ENCODE data around the gene JPT2.

JPT2 gene

DNA sequence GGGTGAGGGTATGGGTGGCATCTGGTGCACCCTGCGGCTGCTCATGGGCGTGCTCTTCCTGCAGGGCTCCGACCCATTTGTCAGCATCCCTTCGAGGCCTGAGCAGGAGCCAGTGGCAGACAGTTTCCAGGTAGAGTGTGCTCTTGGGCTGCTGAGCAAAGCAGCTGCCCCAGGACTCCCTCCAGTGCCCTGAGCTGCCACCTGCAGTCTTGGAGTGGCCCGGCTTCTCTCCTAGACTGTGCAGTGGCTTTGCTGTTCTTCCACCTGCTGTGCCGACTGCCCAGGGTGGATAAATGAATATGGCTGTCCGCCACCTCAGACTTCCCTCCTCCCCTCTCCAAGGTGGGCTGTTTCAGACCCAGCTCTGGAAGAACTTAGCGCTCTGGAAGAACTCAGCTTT, 10.8 kb upstream of the JPT2 start:
- Histone ChIP-seq H3K4me3 (replicated peaks; ENCODE audit: low read depth, low read length) (no peak overlapping the region), H3K36me3 (ENCODE audit: control insufficient read depth, insufficient read depth, low read length) (peaks cover 48% of the 10 kb centered on the region), H3K27me3 (replicated peaks; ENCODE audit: control insufficient read depth, insufficient read depth, low read length) (no peaks in the 10 kb centered on the region)
- no peak for DNase-seq (ENCODE audit: extremely low read depth, insufficient read length)
- TF ChIP-seq CTCF (IDR thresholded peaks at IDR 0.05; ENCODE audit: insufficient read depth, low read length, poor library complexity, severe bottlenecking): no peak

GRCh38 chr16:1667916-1668315, 10.2 kb upstream of the JPT2 start:
- Histone ChIP-seq H3K36me3 (ENCODE audit: control insufficient read depth, insufficient read depth, low read length) (peaks cover 48% of the 10 kb centered on the region), H3K4me3 (replicated peaks; ENCODE audit: low read depth, low read length) (no peak overlapping the region), H3K27me3 (replicated peaks; ENCODE audit: control insufficient read depth, insufficient read depth, low read length) (no peaks in the 10 kb centered on the region)
- no peak for TF ChIP-seq CTCF (IDR thresholded peaks at IDR 0.05; ENCODE audit: insufficient read depth, low read length, poor library complexity, severe bottlenecking)
- DNase-seq (ENCODE audit: extremely low read depth, insufficient read length): no peak

DNA sequence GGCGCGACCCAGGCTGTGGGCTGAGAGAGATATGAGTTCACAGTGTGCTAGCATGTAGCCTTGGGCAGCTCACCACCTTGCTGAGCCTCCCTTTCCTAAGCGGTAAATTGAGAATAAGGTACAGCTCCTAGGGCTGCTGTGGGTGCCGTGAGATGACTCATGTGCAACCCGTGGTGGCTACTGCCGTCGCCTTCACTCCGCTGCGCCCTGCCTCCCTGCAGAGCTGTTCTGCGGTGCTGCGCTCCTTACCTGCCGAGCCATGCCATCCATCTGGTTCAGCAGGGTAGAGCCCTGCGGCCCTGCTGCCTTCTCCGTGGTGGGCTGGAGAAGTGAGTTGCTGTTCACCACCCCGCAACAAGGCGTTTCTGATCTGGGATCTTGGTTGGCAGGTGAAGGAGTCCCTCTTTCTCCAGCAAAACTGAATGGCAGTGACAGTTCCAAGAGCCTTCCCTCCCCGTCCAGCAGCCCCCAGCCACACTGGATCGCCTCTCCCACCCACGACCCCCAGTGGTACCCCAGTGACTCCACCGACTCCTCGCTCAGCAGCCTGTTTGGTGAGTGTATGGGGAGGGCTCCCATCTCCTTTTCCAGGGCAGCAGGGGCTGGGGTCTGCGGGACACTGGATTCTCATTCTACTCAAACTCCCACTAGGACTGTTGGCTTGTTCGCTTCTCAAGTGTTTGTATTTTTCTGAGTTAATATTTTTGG, 9.3 kb upstream of the JPT2 start:
- no peak for DNase-seq (ENCODE audit: extremely low read depth, insufficient read length)
- Histone ChIP-seq H3K4me3 (replicated peaks; ENCODE audit: low read depth, low read length) (no peak overlapping the region), H3K27me3 (replicated peaks; ENCODE audit: control insufficient read depth, insufficient read depth, low read length) (no peaks in the 10 kb centered on the region), H3K36me3 (ENCODE audit: control insufficient read depth, insufficient read depth, low read length) (peaks cover 48% of the 10 kb centered on the region)
- TF ChIP-seq CTCF (IDR thresholded peaks at IDR 0.05; ENCODE audit: insufficient read depth, low read length, poor library complexity, severe bottlenecking): no peak

DNA sequence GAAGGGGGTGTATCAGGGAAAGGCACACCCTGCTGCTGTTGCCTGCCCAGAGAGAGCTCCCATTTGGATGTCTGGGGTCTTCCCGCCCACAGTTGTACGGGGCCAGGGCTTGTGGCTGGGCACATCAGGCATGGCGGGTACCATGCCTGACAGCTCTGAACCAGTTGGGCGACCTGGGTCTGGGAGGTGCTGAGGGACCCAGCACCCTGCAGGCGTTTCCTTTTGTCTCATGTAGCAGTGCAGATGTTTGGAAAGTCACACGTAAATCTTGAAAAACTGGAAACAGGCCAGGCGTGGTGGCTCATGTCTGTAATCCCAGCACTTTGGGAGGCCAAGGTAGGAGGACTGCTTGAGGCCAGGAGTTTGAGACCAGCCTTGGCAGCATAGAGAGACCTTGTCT, 8.4 kb upstream of the JPT2 start:
- no peaks in the 10 kb centered on the region for H3K27me3 ChIP-seq (replicated peaks; ENCODE audit: control insufficient read depth, insufficient read depth, low read length)
- no peak overlapping the region for H3K4me3 ChIP-seq (replicated peaks; ENCODE audit: low read depth, low read length)
- H3K36me3 ChIP-seq (ENCODE audit: control insufficient read depth, insufficient read depth, low read length): peaks cover 54% of the 10 kb centered on the region
- DNase-seq (ENCODE audit: extremely low read depth, insufficient read length): no peak
- TF ChIP-seq CTCF (IDR thresholded peaks at IDR 0.05; ENCODE audit: insufficient read depth, low read length, poor library complexity, severe bottlenecking): no peak

- no peak for DNase-seq (ENCODE audit: extremely low read depth, insufficient read length)
- no peak overlapping the region for H3K4me3 ChIP-seq (replicated peaks; ENCODE audit: low read depth, low read length)
- H3K27me3 ChIP-seq (replicated peaks; ENCODE audit: control insufficient read depth, insufficient read depth, low read length): no peaks in the 10 kb centered on the region
- no peak for TF ChIP-seq CTCF (IDR thresholded peaks at IDR 0.05; ENCODE audit: insufficient read depth, low read length, poor library complexity, severe bottlenecking)
- peaks cover 52% of the 10 kb centered on the region for H3K36me3 ChIP-seq (ENCODE audit: control insufficient read depth, insufficient read depth, low read length)
These were observed 7.7 kb upstream of the JPT2 start for GRCh38 chr16:1670371-1670770.

GRCh38 chr16:1670866-1671265, 7.2 kb upstream of the JPT2 start:
- no peak for DNase-seq (ENCODE audit: extremely low read depth, insufficient read length)
- H3K4me3 ChIP-seq (replicated peaks; ENCODE audit: low read depth, low read length): no peak overlapping the region
- peaks cover 51% of the 10 kb centered on the region for H3K36me3 ChIP-seq (ENCODE audit: control insufficient read depth, insufficient read depth, low read length)
- no peak for TF ChIP-seq CTCF (IDR thresholded peaks at IDR 0.05; ENCODE audit: insufficient read depth, low read length, poor library complexity, severe bottlenecking)
- no peaks in the 10 kb centered on the region for H3K27me3 ChIP-seq (replicated peaks; ENCODE audit: control insufficient read depth, insufficient read depth, low read length)
